Measurements from ENCODE around the gene TNFAIP8L3. TPM values are rescaled to one million over a fixed set of nuclear protein-coding genes. Genes with fewer than 3 reads are reported as not detected.

TNFAIP8L3 gene
- total and polyA plus RNA-seq, 9 of the 15 experiments (the other 6 are each of a cell fraction or from before 2014, with no cell fraction given) = 0.13 TPM; not detected in 8

DNA sequence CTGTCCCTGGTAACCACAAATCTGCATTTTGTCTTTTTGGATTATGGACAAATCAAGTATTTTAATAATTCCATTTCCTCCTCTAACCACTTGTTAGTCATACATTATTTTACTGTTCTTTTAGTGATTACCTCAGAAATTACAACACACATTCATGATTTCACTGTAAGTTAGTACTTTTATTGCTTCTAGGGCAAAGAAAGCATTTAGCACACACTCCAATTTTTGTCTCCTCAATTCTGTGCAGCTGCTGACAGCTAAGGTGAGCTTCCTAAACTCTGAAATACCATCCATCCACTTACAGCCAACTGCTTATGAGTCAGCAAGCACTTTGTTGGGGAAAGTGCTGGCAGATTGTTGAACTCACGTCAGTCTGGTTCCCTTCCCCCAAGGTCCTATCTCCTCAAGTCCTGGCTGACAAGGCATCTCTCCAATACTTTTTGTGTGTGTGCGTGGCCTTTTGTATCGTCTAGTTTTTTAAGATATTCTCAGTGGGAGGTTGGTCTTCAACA is 49.4 kb upstream of the TNFAIP8L3 start (continued):
- TF ChIP-seq, protein P1, sequence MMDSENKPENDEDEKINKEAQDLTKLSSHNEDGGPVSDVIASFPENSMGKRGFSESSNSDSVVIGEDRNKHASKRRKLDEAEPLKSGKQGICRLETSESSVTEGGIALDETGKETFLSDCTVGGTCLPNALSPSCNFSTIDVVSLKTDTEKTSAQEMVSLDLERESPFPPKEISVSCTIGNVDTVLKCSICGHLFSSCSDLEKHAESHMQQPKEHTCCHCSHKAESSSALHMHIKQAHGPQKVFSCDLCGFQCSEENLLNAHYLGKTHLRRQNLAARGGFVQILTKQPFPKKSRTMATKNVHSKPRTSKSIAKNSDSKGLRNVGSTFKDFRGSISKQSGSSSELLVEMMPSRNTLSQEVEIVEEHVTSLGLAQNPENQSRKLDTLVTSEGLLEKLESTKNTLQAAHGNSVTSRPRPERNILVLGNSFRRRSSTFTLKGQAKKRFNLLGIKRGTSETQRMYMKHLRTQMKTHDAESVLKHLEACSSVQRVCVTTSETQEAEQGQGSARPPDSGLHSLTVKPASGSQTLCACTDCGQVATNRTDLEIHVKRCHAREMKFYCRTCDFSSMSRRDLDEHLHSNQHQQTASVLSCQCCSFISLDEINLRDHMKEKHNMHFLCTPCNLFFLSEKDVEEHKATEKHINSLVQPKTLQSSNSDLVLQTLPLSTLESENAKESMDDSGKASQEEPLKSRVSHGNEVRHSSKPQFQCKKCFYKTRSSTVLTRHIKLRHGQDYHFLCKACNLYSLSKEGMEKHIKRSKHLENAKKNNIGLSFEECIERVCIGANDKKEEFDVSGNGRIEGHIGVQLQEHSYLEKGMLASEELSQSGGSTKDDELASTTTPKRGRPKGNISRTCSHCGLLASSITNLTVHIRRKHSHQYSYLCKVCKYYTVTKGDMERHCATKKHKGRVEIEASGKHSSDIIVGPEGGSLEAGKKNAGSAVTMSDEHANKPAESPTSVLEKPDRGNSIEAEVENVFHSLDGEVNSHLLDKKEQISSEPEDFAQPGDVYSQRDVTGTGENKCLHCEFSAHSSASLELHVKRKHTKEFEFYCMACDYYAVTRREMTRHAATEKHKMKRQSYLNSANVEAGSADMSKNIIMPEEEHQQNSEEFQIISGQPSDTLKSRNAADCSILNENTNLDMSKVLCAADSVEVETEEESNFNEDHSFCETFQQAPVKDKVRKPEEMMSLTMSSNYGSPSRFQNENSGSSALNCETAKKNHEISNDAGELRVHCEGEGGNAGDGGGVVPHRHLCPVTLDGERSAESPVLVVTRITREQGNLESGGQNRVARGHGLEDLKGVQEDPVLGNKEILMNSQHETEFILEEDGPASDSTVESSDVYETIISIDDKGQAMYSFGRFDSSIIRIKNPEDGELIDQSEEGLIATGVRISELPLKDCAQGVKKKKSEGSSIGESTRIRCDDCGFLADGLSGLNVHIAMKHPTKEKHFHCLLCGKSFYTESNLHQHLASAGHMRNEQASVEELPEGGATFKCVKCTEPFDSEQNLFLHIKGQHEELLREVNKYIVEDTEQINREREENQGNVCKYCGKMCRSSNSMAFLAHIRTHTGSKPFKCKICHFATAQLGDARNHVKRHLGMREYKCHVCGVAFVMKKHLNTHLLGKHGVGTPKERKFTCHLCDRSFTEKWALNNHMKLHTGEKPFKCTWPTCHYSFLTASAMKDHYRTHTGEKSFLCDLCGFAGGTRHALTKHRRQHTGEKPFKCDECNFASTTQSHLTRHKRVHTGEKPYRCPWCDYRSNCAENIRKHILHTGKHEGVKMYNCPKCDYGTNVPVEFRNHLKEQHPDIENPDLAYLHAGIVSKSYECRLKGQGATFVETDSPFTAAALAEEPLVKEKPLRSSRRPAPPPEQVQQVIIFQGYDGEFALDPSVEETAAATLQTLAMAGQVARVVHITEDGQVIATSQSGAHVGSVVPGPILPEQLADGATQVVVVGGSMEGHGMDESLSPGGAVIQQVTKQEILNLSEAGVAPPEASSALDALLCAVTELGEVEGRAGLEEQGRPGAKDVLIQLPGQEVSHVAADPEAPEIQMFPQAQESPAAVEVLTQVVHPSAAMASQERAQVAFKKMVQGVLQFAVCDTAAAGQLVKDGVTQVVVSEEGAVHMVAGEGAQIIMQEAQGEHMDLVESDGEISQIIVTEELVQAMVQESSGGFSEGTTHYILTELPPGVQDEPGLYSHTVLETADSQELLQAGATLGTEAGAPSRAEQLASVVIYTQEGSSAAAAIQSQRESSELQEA (IDR thresholded peaks at IDR 0.05; ENCODE audit: low read depth) = no peak
- TF ChIP-seq, protein P2, sequence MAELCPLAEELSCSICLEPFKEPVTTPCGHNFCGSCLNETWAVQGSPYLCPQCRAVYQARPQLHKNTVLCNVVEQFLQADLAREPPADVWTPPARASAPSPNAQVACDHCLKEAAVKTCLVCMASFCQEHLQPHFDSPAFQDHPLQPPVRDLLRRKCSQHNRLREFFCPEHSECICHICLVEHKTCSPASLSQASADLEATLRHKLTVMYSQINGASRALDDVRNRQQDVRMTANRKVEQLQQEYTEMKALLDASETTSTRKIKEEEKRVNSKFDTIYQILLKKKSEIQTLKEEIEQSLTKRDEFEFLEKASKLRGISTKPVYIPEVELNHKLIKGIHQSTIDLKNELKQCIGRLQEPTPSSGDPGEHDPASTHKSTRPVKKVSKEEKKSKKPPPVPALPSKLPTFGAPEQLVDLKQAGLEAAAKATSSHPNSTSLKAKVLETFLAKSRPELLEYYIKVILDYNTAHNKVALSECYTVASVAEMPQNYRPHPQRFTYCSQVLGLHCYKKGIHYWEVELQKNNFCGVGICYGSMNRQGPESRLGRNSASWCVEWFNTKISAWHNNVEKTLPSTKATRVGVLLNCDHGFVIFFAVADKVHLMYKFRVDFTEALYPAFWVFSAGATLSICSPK (IDR thresholded peaks at IDR 0.05; ENCODE audit: borderline replicate concordance) = no peak
- TF ChIP-seq, protein P3, sequence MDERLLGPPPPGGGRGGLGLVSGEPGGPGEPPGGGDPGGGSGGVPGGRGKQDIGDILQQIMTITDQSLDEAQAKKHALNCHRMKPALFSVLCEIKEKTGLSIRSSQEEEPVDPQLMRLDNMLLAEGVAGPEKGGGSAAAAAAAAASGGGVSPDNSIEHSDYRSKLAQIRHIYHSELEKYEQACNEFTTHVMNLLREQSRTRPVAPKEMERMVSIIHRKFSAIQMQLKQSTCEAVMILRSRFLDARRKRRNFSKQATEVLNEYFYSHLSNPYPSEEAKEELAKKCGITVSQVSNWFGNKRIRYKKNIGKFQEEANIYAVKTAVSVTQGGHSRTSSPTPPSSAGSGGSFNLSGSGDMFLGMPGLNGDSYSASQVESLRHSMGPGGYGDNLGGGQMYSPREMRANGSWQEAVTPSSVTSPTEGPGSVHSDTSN (CRISPR knock-in tag; IDR thresholded peaks at IDR 0.05; ENCODE audit: low read depth) = no peak
- TF ChIP-seq, protein P3 (tag; conservative IDR thresholded peaks at IDR 0.05; ENCODE audit: low read depth) = peak; percentile 75
- TF ChIP-seq RBBP5 (IDR thresholded peaks at IDR 0.05; ENCODE audit: borderline replicate concordance, insufficient read depth, low read length, poor library complexity, severe bottlenecking) (no peak), ERF (CRISPR knock-in tag; IDR thresholded peaks at IDR 0.05) (no peak), SUPT5H (IDR thresholded peaks at IDR 0.05) (no peak), PCBP1 (IDR thresholded peaks at IDR 0.05; ENCODE audit: low read depth, low read length, poor library complexity, severe bottlenecking) (no peak), NONO (IDR thresholded peaks at IDR 0.05; ENCODE audit: low read depth in 2 of 2, low read length in 1 of 2) (no peak), HNRNPK (IDR thresholded peaks at IDR 0.05; ENCODE audit: low read depth, low read length, poor library complexity, severe bottlenecking) (no peak), MAFK (IDR thresholded peaks at IDR 0.05; ENCODE audit: low read length) (peak; percentile 50), TCF7L2 (IDR thresholded peaks at IDR 0.05; ENCODE audit: low read depth, low read length) (no peak), PPARD (CRISPR knock-in tag; IDR thresholded peaks at IDR 0.05) (no peak)
- TF ChIP-seq, protein P4, sequence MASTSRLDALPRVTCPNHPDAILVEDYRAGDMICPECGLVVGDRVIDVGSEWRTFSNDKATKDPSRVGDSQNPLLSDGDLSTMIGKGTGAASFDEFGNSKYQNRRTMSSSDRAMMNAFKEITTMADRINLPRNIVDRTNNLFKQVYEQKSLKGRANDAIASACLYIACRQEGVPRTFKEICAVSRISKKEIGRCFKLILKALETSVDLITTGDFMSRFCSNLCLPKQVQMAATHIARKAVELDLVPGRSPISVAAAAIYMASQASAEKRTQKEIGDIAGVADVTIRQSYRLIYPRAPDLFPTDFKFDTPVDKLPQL (IDR thresholded peaks at IDR 0.05; ENCODE audit: extremely low read depth, insufficient read length) = no peak

Measured in K562 (cell line).